ENCODE results near the gene FAM229A.

- TF ChIP-seq, protein P1, sequence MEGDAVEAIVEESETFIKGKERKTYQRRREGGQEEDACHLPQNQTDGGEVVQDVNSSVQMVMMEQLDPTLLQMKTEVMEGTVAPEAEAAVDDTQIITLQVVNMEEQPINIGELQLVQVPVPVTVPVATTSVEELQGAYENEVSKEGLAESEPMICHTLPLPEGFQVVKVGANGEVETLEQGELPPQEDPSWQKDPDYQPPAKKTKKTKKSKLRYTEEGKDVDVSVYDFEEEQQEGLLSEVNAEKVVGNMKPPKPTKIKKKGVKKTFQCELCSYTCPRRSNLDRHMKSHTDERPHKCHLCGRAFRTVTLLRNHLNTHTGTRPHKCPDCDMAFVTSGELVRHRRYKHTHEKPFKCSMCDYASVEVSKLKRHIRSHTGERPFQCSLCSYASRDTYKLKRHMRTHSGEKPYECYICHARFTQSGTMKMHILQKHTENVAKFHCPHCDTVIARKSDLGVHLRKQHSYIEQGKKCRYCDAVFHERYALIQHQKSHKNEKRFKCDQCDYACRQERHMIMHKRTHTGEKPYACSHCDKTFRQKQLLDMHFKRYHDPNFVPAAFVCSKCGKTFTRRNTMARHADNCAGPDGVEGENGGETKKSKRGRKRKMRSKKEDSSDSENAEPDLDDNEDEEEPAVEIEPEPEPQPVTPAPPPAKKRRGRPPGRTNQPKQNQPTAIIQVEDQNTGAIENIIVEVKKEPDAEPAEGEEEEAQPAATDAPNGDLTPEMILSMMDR (IDR thresholded peaks at IDR 0.05): no peak
- TF ChIP-seq EP300 (IDR thresholded peaks at IDR 0.05): no peak
- peak in 1 of 4 donors; percentile 41 for TF ChIP-seq POLR2AphosphoS5 (IDR thresholded peaks at IDR 0.05)
These were observed 994 bp downstream of the FAM229A start for GRCh38 chr1:32361308-32361673.

Measured in sigmoid colon (tissue), 4 donors.